Upper lobe of right lung (tissue), 1 donor: Measurements from ENCODE around the gene MSANTD1. TPM values are rescaled to one million over a fixed set of nuclear protein-coding genes. Genes with fewer than 3 reads are reported as not detected.
A peak's percentile ranks its signal among the peaks of the same experiment; 100 is the strongest.

Experiments used
- ATAC-seq: fragments of 200-7000 bp; cut with Tn5 transposase; one replicate; pipeline ENCODE4 v1.9.1; 2020; ENCODE audit warnings: mild to moderate bottlenecking, moderate library complexity
- DNase-seq: peaks from one replicate; pipeline ENCODE4 v3.0.0-alpha.2; 2020
- H3K27ac ChIP-seq: fragments of 200-600 bp; one replicate; pipeline ENCODE4 v1.8.0; 2022
- H3K27me3 ChIP-seq: fragments of 200-600 bp; one replicate; pipeline ENCODE4 v1.8.0; 2022; ENCODE audit warnings: mild to moderate bottlenecking
- H3K36me3 ChIP-seq: fragments of 200-600 bp; one replicate; pipeline ENCODE4 v1.8.0; 2022
- H3K4me1 ChIP-seq: fragments of 200-600 bp; one replicate; pipeline ENCODE4 v1.8.0; 2022
- H3K4me3 ChIP-seq: fragments of 200-600 bp; one replicate; pipeline ENCODE4 v1.8.0; 2022; ENCODE audit warnings: mild to moderate bottlenecking
- H3K9me3 ChIP-seq: fragments of 200-600 bp; one replicate; pipeline ENCODE4 v1.8.0; 2022
- intact Hi-C: fragments of 100-400 bp; cut with DNase I; formaldehyde crosslinking; loops from one replicate; pipeline ENCODE4 v1.11.0; 2022
- total RNA-seq: library from RNA; stranded (reverse); fragmentation: NEBNext Ultra II Directional; extraction: Animal tissue kit (Norgen Biotek cat#: 25700); gene quantifications from one replicate; pipeline ENCODE4 v1.2.1, GENCODE V29; 2021
- TF ChIP-seq, protein P1 (sequence below): fragments of 200-600 bp; IDR thresholded peaks from one replicate; pipeline ENCODE4 v1.8.0; 2022; ENCODE audit warnings: antibody characterized with exemption
- donor health status: DM: no; HTN: yes; CAD: no; lungs with severe emphysema.

MSANTD1 gene
- total RNA-seq, 1 donor from 2014 or later: 1.0 TPM

DNA sequence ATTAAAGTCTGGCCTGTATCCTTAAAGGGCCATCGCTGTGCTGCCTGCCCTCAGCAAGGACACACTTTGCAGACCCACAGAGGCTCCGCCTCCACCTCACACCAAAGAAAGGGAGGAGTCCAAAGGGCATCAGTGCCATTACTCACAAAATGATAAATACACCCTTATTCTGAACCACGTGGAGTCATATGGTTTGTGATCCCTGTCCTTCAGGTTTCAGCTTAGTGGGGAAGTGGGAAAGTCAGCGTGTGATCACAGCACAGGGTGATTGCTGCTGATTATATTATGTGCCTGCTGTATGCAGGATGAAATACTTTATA is 35.9 kb upstream of the MSANTD1 start:
- no peak for DNase-seq
- Histone ChIP-seq H3K27me3 (no peaks in the 10 kb centered on the region), H3K4me3 (no peak overlapping the region), H3K9me3 (no peaks in the 10 kb centered on the region), H3K4me1 (no peaks in the 10 kb centered on the region), H3K36me3 (peaks cover 87% of the 10 kb centered on the region), H3K27ac (no peak overlapping the region)
- intact Hi-C loops: no loop called here
- TF ChIP-seq, protein P1, sequence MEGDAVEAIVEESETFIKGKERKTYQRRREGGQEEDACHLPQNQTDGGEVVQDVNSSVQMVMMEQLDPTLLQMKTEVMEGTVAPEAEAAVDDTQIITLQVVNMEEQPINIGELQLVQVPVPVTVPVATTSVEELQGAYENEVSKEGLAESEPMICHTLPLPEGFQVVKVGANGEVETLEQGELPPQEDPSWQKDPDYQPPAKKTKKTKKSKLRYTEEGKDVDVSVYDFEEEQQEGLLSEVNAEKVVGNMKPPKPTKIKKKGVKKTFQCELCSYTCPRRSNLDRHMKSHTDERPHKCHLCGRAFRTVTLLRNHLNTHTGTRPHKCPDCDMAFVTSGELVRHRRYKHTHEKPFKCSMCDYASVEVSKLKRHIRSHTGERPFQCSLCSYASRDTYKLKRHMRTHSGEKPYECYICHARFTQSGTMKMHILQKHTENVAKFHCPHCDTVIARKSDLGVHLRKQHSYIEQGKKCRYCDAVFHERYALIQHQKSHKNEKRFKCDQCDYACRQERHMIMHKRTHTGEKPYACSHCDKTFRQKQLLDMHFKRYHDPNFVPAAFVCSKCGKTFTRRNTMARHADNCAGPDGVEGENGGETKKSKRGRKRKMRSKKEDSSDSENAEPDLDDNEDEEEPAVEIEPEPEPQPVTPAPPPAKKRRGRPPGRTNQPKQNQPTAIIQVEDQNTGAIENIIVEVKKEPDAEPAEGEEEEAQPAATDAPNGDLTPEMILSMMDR: no peak
- ATAC-seq: no peak

DNA sequence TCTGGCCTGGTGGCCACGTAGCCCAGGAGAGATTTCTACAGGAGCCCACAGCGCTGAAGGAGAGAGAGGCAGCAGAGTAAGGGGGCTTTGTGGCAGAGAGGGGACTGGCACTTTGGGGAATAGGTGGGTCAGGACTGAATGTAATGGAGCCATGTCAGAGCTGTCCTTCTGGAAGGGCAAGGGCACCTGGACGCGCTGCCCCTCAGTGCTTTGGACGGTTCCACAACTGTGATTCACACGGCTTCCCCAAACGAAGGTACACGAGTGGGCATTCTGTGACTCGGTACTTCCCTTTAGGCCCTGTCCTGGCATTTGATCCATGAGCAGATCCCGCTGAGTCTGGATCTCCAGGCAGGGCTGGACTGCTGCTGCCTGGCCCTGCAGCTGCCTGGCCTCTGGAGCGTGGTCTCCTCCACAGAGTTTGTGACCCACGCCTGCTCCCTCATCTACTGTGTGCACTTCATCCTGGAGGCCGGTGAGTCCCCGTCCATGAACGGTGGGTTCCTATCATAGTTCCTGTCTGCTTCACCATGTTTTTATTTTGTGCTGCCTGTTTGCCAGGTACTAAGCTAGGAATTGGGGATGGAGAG is 35.2 kb upstream of the MSANTD1 start:
- H3K4me3 ChIP-seq: no peak overlapping the region
- ATAC-seq (no peak), DNase-seq (peak; percentile 12)
- intact Hi-C loops: no loop called here
- TF ChIP-seq, protein P1: no peak
- H3K9me3 ChIP-seq: no peaks in the 10 kb centered on the region
- H3K27ac ChIP-seq: no peak overlapping the region
- peaks cover 89% of the 10 kb centered on the region for H3K36me3 ChIP-seq
- H3K4me1 ChIP-seq: no peaks in the 10 kb centered on the region
- H3K27me3 ChIP-seq: no peaks in the 10 kb centered on the region

DNA sequence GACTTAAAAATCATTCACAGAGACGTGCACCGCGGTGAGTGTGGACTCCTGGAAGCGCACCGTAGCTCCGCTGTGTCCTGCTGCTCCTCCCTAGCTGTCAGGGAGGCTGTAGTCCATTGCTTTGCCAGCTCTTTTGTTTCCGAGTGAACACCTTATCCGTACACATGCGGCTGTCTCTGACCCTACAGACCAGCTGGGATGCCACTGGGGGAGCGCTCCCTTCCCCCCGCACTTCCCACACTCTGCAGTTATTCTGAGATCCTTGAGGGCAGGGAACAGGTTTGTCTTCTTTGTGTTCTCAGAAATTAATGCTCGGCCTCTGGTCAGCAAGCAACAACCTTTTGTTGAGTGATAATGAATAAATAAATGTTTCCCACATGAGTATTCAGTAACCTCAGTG is 33.7 kb upstream of the MSANTD1 start:
- TF ChIP-seq, protein P1: no peak
- peaks cover 89% of the 10 kb centered on the region for H3K36me3 ChIP-seq

DNA sequence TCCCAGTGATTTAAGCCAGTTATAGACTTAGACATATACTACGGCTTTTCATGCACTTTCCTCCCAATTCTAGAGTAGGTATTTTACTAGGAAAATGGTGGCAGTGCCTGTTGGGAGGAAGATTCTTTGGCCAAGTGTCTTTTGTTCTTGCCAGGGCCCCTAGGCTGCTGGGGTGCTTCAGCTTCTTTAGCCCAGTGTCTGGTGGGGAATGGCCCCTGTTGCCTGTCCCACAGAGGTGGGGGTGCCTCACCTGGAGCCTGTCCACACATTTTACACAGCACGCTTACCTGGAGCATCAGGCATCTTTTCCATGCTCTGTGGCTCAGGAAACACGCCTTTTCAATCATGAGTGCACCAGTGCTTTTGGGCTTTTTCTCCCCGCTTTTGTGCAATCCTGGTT is 33.2 kb upstream of the MSANTD1 start:
- ATAC-seq: no peak

More for the DNA sequence above, 33.7 kb upstream of the MSANTD1 start:
- intact Hi-C loops: no loop called here
- Histone ChIP-seq H3K4me1 (no peaks in the 10 kb centered on the region), H3K4me3 (no peak overlapping the region), H3K9me3 (no peaks in the 10 kb centered on the region), H3K27ac (no peak overlapping the region), H3K27me3 (no peaks in the 10 kb centered on the region)
- ATAC-seq (no peak), DNase-seq (peak; percentile 45)

DNA sequence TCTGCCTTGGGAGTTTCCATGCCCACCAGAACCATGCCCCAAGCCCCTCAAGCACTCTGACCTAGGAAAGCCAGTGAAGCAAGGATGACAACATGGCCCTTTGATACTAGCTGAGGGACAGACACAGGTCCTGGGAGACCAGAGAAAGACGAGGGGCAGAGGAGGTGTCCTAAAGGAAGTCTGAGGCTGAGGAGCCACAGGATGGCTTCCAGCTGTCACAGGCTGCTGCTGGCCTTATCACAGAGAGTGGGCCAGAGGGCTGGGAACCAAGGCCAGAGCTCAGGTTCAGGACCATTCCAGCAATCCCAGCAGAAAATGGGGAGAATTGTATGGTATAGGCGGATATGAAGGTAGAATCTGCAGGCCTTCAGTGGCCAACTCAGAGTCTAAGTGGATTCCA is 31.7 kb upstream of the MSANTD1 start:
- no peaks in the 10 kb centered on the region for H3K27me3 ChIP-seq
- H3K36me3 ChIP-seq: peaks cover 92% of the 10 kb centered on the region
- no peaks in the 10 kb centered on the region for H3K9me3 ChIP-seq
- ATAC-seq (no peak), DNase-seq (no peak)
- no peaks in the 10 kb centered on the region for H3K4me1 ChIP-seq
- intact Hi-C loops: no loop called here
- no peak overlapping the region for H3K4me3 ChIP-seq
- H3K27ac ChIP-seq: no peak overlapping the region
- TF ChIP-seq, protein P1: no peak

More for the DNA sequence above, 33.2 kb upstream of the MSANTD1 start:
- Histone ChIP-seq H3K9me3 (no peaks in the 10 kb centered on the region), H3K27ac (no peak overlapping the region), H3K4me3 (no peak overlapping the region), H3K27me3 (no peaks in the 10 kb centered on the region), H3K36me3 (peaks cover 90% of the 10 kb centered on the region), H3K4me1 (no peaks in the 10 kb centered on the region)
- intact Hi-C loops: no loop called here
- peak; percentile 25 for DNase-seq
- TF ChIP-seq, protein P1: no peak

DNA sequence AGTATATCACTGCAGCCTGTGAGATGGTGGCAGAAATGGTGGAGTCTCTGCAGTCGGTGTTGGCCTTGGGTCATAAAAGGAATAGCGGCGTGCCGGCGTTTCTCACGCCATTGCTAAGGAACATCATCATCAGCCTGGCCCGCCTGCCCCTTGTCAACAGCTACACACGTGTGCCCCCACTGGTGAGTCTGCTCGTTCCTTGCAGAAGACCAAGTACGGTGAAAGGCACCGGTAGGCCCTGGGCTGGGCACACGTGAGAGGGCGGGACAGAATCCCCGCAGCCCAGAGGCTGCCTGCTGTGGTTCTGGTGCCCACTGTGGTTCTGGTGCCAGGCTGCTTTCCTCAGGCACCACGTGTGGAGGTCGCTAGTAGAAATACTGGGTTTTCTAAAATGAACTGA is 31.2 kb upstream of the MSANTD1 start:
- Histone ChIP-seq H3K27me3 (no peaks in the 10 kb centered on the region), H3K36me3 (peaks cover 92% of the 10 kb centered on the region), H3K4me3 (no peak overlapping the region), H3K27ac (no peak overlapping the region), H3K4me1 (no peaks in the 10 kb centered on the region), H3K9me3 (no peaks in the 10 kb centered on the region)
- TF ChIP-seq, protein P1: no peak
- intact Hi-C loops: no loop called here
- DNase-seq (no peak), ATAC-seq (no peak)
